ENCODE results near the gene HHLA2. TPM values are rescaled to one million over a fixed set of nuclear protein-coding genes. Genes with fewer than 3 reads are reported as not detected.

Gene HHLA2
- polyA plus RNA-seq, 3 donors: 0.13 TPM; not detected in 2

DNA sequence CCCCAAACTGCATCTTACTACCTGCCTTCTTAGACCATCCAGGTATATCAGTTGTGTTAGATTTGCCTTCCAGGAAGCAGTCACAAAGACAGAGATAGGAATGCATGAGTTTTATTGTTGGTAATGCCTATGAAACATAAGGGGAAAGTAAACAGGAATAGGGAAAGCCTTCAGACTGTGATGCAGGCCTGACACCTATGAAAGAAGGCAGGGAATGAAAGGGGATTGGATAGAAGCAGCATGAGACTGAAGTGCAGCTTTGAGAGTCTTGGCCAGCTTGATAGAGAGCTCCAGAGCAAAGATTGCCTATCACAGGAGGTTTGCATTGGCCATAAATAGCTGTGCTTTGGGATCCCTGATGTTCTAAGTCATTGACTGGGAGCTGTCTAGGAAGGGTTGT, 15.9 kb upstream of the HHLA2 start:
- Histone ChIP-seq H3K27me3 (ENCODE audit: control insufficient read depth in 2 of 2, insufficient read depth in 2 of 2, low read length in 2 of 2) (no peaks in the 10 kb centered on the region), H3K27ac (ENCODE audit: low read depth in 1 of 2, low read length in 2 of 2) (no peak overlapping the region), H3K36me3 (replicated peaks in 1 of 2; ENCODE audit: control insufficient read depth in 1 of 2, insufficient read depth in 2 of 2, low read length in 2 of 2) (no peaks in the 10 kb centered on the region), H2AFZ (ENCODE audit: insufficient read depth, low read depth, low read length, poor library complexity, severe bottlenecking) (no peak overlapping the region), H4K20me1 (ENCODE audit: insufficient read depth, low read length) (no peaks in the 10 kb centered on the region), H3K4me2 (replicated peaks; ENCODE audit: extremely low read depth, low read length, poor library complexity, severe bottlenecking) (no peak overlapping the region), H3K9me3 (replicated peaks in 1 of 2; ENCODE audit: control insufficient read depth in 1 of 2, insufficient read depth in 1 of 2, low read length in 2 of 2) (peaks cover 20 to 34% of the 10 kb centered on the region in 2 donors), H3K79me2 (ENCODE audit: insufficient read depth, low read length) (no peaks in the 10 kb centered on the region), H3K4me1 (ENCODE audit: control insufficient read depth in 1 of 2, insufficient read depth in 2 of 2, low read length in 2 of 2) (no peaks in the 10 kb centered on the region), H3K4me3 (replicated peaks in 1 of 3; ENCODE audit: low read depth in 2 of 3, low read length in 3 of 3) (no peak overlapping the region), H3K9ac (ENCODE audit: insufficient read depth, low read length, poor library complexity, severe bottlenecking) (no peak overlapping the region)
- DNase-seq: no peak
- Mint-ChIP-seq H3K36me3 (peaks cover 2% of the 10 kb centered on the region in 2 donors), H3K9me3 (peaks cover 23 to 42% (median 34%) of the 10 kb centered on the region in 7 donors), H3K4me1 (peaks cover 2% of the 10 kb centered on the region), H3K27ac (no peak overlapping the region), H3K27me3 (ENCODE audit: low read depth in 3 of 3) (peaks cover 0 to 3% (median 0%) of the 10 kb centered on the region in 3 donors), H3K4me3 (no peak overlapping the region)
- intact Hi-C loops (cut with micrococcal nuclease): no loop called here
- TF ChIP-seq, protein P1, sequence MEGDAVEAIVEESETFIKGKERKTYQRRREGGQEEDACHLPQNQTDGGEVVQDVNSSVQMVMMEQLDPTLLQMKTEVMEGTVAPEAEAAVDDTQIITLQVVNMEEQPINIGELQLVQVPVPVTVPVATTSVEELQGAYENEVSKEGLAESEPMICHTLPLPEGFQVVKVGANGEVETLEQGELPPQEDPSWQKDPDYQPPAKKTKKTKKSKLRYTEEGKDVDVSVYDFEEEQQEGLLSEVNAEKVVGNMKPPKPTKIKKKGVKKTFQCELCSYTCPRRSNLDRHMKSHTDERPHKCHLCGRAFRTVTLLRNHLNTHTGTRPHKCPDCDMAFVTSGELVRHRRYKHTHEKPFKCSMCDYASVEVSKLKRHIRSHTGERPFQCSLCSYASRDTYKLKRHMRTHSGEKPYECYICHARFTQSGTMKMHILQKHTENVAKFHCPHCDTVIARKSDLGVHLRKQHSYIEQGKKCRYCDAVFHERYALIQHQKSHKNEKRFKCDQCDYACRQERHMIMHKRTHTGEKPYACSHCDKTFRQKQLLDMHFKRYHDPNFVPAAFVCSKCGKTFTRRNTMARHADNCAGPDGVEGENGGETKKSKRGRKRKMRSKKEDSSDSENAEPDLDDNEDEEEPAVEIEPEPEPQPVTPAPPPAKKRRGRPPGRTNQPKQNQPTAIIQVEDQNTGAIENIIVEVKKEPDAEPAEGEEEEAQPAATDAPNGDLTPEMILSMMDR (IDR thresholded peaks at IDR 0.05): no peak

GRCh38 chr3:108281670-108282069, 14.7 kb upstream of the HHLA2 start:
- DNase-seq: no peak
- peaks cover 23 to 37% (median 31%) of the 10 kb centered on the region in 7 donors for H3K9me3 Mint-ChIP-seq

More at GRCh38 chr3:108281670-108282069, 14.7 kb upstream of the HHLA2 start:
- Mint-ChIP-seq H3K4me1 (no peaks in the 10 kb centered on the region), H3K4me3 (no peak overlapping the region), H3K27ac (no peak overlapping the region), H3K27me3 (ENCODE audit: low read depth in 3 of 3) (peaks cover 0 to 3% (median 0%) of the 10 kb centered on the region in 3 donors), H3K36me3 (peaks cover 2% of the 10 kb centered on the region in 2 donors)
- Histone ChIP-seq H3K79me2 (ENCODE audit: insufficient read depth, low read length) (no peaks in the 10 kb centered on the region), H4K20me1 (ENCODE audit: insufficient read depth, low read length) (no peaks in the 10 kb centered on the region), H3K4me1 (ENCODE audit: control insufficient read depth in 1 of 2, insufficient read depth in 2 of 2, low read length in 2 of 2) (no peaks in the 10 kb centered on the region), H3K9me3 (replicated peaks in 1 of 2; ENCODE audit: control insufficient read depth in 1 of 2, insufficient read depth in 1 of 2, low read length in 2 of 2) (peaks cover 20 to 34% of the 10 kb centered on the region in 2 donors), H3K36me3 (replicated peaks in 1 of 2; ENCODE audit: control insufficient read depth in 1 of 2, insufficient read depth in 2 of 2, low read length in 2 of 2) (no peaks in the 10 kb centered on the region), H3K27me3 (ENCODE audit: control insufficient read depth in 2 of 2, insufficient read depth in 2 of 2, low read length in 2 of 2) (no peaks in the 10 kb centered on the region), H3K4me3 (replicated peaks in 1 of 3; ENCODE audit: low read depth in 2 of 3, low read length in 3 of 3) (no peak overlapping the region), H3K9ac (ENCODE audit: insufficient read depth, low read length, poor library complexity, severe bottlenecking) (no peak overlapping the region), H3K27ac (ENCODE audit: low read depth in 1 of 2, low read length in 2 of 2) (no peak overlapping the region), H2AFZ (ENCODE audit: insufficient read depth, low read depth, low read length, poor library complexity, severe bottlenecking) (no peak overlapping the region), H3K4me2 (replicated peaks; ENCODE audit: extremely low read depth, low read length, poor library complexity, severe bottlenecking) (no peak overlapping the region)
- intact Hi-C loops (cut with micrococcal nuclease): no loop called here
- TF ChIP-seq, protein P1 (IDR thresholded peaks at IDR 0.05): no peak
